GM21381 (cell line): Measurements from ENCODE around the gene PLA2G4C.

Experiments
- ATAC-seq: cut with Tn5 transposase; IDR thresholded peaks from one replicate; pipeline ENCODE4 v1.9.1; 2021; ENCODE audit warnings: mild to moderate bottlenecking, moderate library complexity; ENCODE audit not compliant: unreplicated experiment

Gene PLA2G4C

GRCh38 chr19:48000846-48001245, 109.8 kb downstream of the PLA2G4C start:
- no peak for ATAC-seq

- ATAC-seq, result no peak
Observed at GRCh38 chr19:47998800-47999199, 111.8 kb downstream of the PLA2G4C start.
